Heart right ventricle (tissue), 16 donors: Measurements from ENCODE around the gene RILPL1. TPM values are rescaled to one million over a fixed set of nuclear protein-coding genes. Genes with fewer than 3 reads are reported as not detected.
"Not testable (repeated sequence)": the region's sequence is repeated elsewhere in the genome, so short reads cannot be mapped to it uniquely, and the experiment has no call there.

Experiments used
- ATAC-seq, 8 donors: fragments of 200-7000 bp; cut with Tn5 transposase; one replicate each; pipeline ENCODE4 v1.9.1; 2020; ENCODE audit warnings: mild to moderate bottlenecking in 8 of 8, moderate library complexity in 8 of 8, moderate number of reproducible peaks in 1 of 8
- DNase-seq, 2 donors: peaks; one replicate each; pipeline ENCODE4 v3.0.0-alpha.2; 2020
- H3K27ac ChIP-seq, 10 donors: fragments of 200-600 bp; sonication (generic) in 2 of 10; one replicate each; pipeline versions ENCODE4 v1.5.0 to v1.8.0; 2020 to 2022; ENCODE audit warnings: mild to moderate bottlenecking in 3 of 10
- H3K27me3 ChIP-seq, 7 donors: fragments of 200-600 bp; one replicate each; pipeline ENCODE4 v1.8.0; 2021 to 2022; ENCODE audit warnings: mild to moderate bottlenecking in 2 of 7
- H3K36me3 ChIP-seq, 9 donors: fragments of 200-600 bp; sonication (generic) in 1 of 9; one replicate each; pipeline versions ENCODE4 v1.5.0 to v1.8.0; 2020 to 2022; ENCODE audit warnings: mild to moderate bottlenecking in 2 of 9
- H3K4me1 ChIP-seq, 9 donors: fragments of 200-600 bp; sonication (generic) in 1 of 9; one replicate each; pipeline versions ENCODE4 v1.5.0 to v1.8.0; 2020 to 2022; ENCODE audit warnings: mild to moderate bottlenecking in 4 of 9
- H3K4me3 ChIP-seq, 10 donors: fragments of 200-600 bp; sonication (generic) in 2 of 10; one replicate each; pipeline versions ENCODE4 v1.5.0 to v1.8.0; 2020 to 2022; ENCODE audit warnings: mild to moderate bottlenecking in 7 of 10, moderate library complexity in 2 of 10
- H3K9me3 ChIP-seq, 11 donors: fragments of 200-600 bp in 10 of 11; sonication (generic) in 2 of 11; one replicate each; pipeline versions ENCODE4 v1.5.0 to v1.8.0; 2013 to 2022; ENCODE audit warnings: mild to moderate bottlenecking in 2 of 11, control low read depth in 1 of 11, moderate library complexity in 1 of 11
- WGBS, 2 donors: extraction: QIAGEN DNeasy Blood & Tissue Kit; methylation state at CpG; one replicate each; pipeline ENCODE4 v1.1.7; 2013; ENCODE audit warnings: inconsistent platforms in 1 of 2; 5-methylcytosine and 5-hydroxymethylcytosine counted together
- intact Hi-C, 10 donors: fragments of 100-400 bp; cut with DNase I; formaldehyde crosslinking; loops; one replicate each; pipeline versions ENCODE4 v1.11.1 to v1.14.2; 2022
- polyA plus RNA-seq, 2 donors: library from polyadenylated mRNA; stranded (reverse); fragments of 200-250 nt; gene quantifications; one replicate each; pipeline ENCODE4 v1.2.3, GENCODE V29; 2013
- total RNA-seq, 10 donors: library from RNA; stranded (reverse); fragmentation: NEBNext Ultra II Directional in 3 of 10; extraction: Animal tissue kit (Norgen Biotek cat#: 25700) in 3 of 10; gene quantifications; one replicate each; pipeline versions ENCODE4 v1.2.1 to v1.2.4, GENCODE V29; 2021 to 2023
- TF ChIP-seq, protein P1 (sequence below), 9 donors: fragments of 200-600 bp; sonication (generic) in 2 of 9; IDR thresholded peaks; one replicate each; pipeline versions ENCODE4 v1.5.0 to v1.8.0; 2021 to 2022; ENCODE audit warnings: antibody characterized with exemption in 9 of 9, mild to moderate bottlenecking in 5 of 9, moderate library complexity in 1 of 9
- donor health status: Arrhythmogenic right ventricular cardiomyopathy.
- donor health status: ischemic (EF 13 %, LVEDD 7.1; RV severe dilation, severe dysfunction).
- donor health status: healthy with polysubstance abuse.
- donor health status: DM: no; HTN: yes; CAD: no.
- donor health status: DM: no; HTN: no; CAD: no.
- donor health status: ischemic (EF 25% LVEDD 6.9; RV normal size, moderate dysfunction).
- donor health status: ischemic (EF 25% LVEDD 5.7; RV mildly dilated, moderate dysfunction).
- donor health status: healthy.
- donor health status: DM: yes; HTN: yes; CAD: no.
- donor health status: Ischemic cardiomyopathy.
- donor health status: ischemic (EF 35%, LVEDD 5.7; RV mildly dilated, moderate dysfunction).
- donor health status: nonischemic (EF 11% LVEDD 7.7; RV severe dilation, severe dysfunction).
- donor health status: DM: yes; HTN: yes; CAD: no.
- donor health status: PGD.
- donor health status: ischemic (EF 29% LVEDD 5.4; RV normal size, mild dysfunction).
- donor health status: nonischemic (EF 23%, LVEDD 6.1; RV moderate dilation, normal function).

RILPL1 gene
- total and polyA plus RNA-seq, 12 donors, result 71.4 to 132 (median 86.6) TPM

DNA sequence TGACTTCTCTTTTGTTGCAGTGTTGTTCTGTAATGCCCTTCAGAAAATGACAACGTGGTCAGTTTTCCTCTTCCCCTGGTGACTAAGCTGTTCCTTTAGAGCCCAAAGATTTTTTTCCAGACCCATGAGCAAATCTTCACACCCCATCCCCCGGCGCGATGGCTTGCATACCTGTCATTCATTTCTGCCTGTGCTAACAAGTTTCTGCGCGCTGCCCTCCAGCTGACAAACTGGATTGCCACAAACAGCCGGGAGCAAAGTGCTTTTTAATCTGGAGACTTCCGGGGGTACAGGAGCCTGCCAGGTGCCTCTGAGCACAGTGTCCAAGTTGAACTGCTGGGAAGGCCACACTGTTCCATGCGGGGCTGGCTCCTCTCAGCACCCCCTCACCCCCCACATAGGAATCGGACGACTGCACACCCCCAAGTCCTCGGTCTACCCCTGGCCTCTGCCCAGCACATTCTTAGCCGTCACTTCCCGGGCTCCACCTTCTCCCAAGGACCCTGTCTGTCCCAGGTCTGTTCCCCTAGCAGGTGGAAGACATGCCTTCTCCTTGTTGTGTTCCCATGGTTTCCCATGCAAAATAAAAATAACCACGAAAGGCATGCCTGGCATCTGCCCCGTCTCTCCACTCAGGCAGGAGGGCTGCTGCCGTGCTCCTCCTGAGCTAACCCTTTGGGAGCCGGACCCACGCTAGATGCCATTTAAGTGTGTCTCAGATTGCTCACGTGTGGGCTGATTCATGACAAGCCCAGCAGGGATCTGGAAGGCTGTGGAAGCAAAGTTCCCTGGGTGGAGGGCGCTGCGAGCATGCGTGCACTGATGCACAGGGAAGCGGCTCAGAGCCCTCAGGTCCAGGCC is 14.1 kb downstream of the RILPL1 start:
- Histone ChIP-seq H3K9me3 (no peaks in the 10 kb centered on the region), H3K27ac (peak overlapping the region; percentile 69 to 91 (median 82)), H3K4me1 (peaks cover 4 to 56% (median 23%) of the 10 kb centered on the region in 9 donors), H3K27me3 (no peaks in the 10 kb centered on the region), H3K36me3 (peaks cover 0 to 96% (median 43%) of the 10 kb centered on the region in 9 donors), H3K4me3 (no peak overlapping the region)
- TF ChIP-seq, protein P1, sequence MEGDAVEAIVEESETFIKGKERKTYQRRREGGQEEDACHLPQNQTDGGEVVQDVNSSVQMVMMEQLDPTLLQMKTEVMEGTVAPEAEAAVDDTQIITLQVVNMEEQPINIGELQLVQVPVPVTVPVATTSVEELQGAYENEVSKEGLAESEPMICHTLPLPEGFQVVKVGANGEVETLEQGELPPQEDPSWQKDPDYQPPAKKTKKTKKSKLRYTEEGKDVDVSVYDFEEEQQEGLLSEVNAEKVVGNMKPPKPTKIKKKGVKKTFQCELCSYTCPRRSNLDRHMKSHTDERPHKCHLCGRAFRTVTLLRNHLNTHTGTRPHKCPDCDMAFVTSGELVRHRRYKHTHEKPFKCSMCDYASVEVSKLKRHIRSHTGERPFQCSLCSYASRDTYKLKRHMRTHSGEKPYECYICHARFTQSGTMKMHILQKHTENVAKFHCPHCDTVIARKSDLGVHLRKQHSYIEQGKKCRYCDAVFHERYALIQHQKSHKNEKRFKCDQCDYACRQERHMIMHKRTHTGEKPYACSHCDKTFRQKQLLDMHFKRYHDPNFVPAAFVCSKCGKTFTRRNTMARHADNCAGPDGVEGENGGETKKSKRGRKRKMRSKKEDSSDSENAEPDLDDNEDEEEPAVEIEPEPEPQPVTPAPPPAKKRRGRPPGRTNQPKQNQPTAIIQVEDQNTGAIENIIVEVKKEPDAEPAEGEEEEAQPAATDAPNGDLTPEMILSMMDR (IDR thresholded peaks at IDR 0.05), result no peak
- DNase-seq, result peak; percentile 60 to 69
- WGBS, 2 donors, result 41 to 55% methylated on average over 24 of the region's 24 CpGs
- peak; percentile 71 to 93 (median 77) for ATAC-seq
- intact Hi-C loops, result loop anchor here in 3 of 10 donors (2.0 to 10.0 kb wide), 3 partner anchors 41 to 125 kb away; no protein-coding TSS in a partner anchor

DNA sequence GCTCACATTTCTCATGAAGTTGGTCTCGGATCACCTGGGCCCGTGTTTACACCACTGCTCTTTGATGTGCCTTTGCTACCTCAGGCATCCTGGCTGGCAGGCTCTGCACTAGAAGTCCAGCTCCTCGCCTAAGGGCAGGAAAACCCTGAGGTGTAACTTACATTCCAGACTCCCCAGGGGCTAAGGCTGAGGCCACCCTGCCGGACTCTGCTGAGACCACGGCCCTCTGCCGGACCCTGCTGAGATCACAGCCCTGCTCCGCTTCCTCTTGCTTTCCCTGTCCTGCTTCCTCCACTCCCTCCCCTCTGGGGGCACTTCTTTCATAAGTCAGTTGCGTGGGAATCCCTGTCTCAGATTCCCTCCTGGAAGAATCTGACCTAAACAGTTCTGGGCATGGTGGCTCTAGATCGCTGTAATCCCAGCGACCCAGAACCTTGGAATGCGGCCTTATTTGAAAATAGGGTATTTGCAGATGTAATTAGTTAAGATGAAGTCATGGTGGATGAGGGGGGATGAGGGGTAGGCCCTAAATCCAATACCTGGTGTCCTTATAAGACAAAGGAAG is 17.2 kb downstream of the RILPL1 start:
- peaks cover 0 to 84% (median 33%) of the 10 kb centered on the region in 9 donors for H3K36me3 ChIP-seq
- no peaks in the 10 kb centered on the region for H3K27me3 ChIP-seq
- peaks cover 0 to 43% (median 14%) of the 10 kb centered on the region in 9 donors for H3K4me1 ChIP-seq
- H3K9me3 ChIP-seq, result no peaks in the 10 kb centered on the region
- TF ChIP-seq, protein P1 (IDR thresholded peaks at IDR 0.05), result no peak
- DNase-seq (no peak), ATAC-seq (no peak)
- no peak overlapping the region for H3K4me3 ChIP-seq
- H3K27ac ChIP-seq, result no peak overlapping the region
- 68 to 77% methylated on average over 11 of the region's 11 CpGs for WGBS, 2 donors
- intact Hi-C loops, result loop anchor here in 1 of 10 donors (5.0 kb wide), 1 partner anchor 44 kb away; no protein-coding TSS in a partner anchor

DNA sequence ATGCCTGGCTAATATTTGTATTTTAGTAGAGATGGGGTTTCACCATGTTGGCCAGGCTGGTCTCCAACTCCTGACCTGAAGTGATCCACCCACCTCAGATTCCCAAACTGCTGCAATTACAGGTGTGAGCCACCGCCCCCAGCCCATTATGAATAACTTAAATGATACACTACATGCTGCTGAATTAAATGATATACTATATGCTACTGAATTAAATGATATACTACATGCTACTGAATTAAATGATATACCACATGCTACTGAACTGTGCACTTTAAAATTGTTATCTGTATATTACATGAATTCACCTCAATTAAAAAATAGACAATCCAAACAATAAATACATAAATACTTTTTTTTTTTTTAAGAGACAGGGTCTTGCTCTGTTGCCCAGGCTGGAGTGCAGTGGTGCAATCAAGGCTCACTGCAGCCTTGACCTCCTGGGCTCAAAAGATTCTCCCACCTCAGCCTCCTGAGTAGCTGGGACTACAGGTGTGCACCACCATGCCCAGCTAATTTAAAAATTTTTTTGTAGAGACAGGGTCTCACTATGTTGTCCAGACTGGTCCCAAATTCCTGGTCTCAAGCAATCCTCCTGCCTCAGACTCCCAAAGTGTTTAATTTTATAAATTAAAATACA is 18.8 kb downstream of the RILPL1 start:
- not testable (repeated sequence) for H3K9me3 ChIP-seq, DNase-seq, H3K27me3 ChIP-seq, ATAC-seq, H3K4me3 ChIP-seq
- H3K4me1 ChIP-seq, result peaks cover 0 to 30% (median 9%) of the 10 kb centered on the region in 9 donors
- H3K27ac ChIP-seq, result peak overlapping the region in 1 of 10 donors; percentile 54
- intact Hi-C loops, result loop anchor here in 1 of 10 donors (5.0 kb wide), 1 partner anchor 42 kb away; no protein-coding TSS in a partner anchor
- 96 to 100% methylated on average over 1 of the region's 1 CpG for WGBS, 2 donors
- H3K36me3 ChIP-seq, result peaks cover 0 to 72% (median 29%) of the 10 kb centered on the region in 9 donors

DNA sequence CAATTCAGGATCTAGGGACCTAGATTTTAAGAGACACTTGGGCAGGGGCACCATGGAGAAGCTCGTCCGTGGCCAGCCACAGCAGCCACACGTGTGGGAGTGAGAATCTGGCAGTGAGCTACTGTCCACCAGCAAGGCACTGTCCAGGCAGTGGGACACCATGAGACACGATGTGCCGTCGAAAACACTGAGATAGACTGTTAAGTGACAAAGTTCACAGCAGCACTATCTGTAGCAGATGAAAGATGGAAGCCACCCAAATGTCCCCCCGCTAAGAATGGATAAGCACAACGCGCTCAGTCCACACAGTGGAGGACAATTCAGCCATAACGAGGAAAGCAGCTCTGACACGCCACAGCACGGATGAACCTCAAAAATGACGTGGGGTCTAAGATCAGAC is 19.7 kb downstream of the RILPL1 start:
- DNase-seq, result no peak
- peak overlapping the region; percentile 47 to 67 (median 59) for H3K27ac ChIP-seq

More for the DNA sequence above, 19.7 kb downstream of the RILPL1 start:
- Histone ChIP-seq H3K36me3 (peaks cover 0 to 63% (median 27%) of the 10 kb centered on the region in 9 donors), H3K4me3 (no peak overlapping the region), H3K9me3 (no peaks in the 10 kb centered on the region), H3K4me1 (peaks cover 3 to 31% (median 11%) of the 10 kb centered on the region in 9 donors), H3K27me3 (no peaks in the 10 kb centered on the region)
- peak in 4 of 8 donors; percentile 31 to 75 (median 38) for ATAC-seq
- TF ChIP-seq, protein P1 (IDR thresholded peaks at IDR 0.05), result no peak
- 37 to 61% methylated on average over 13 of the region's 13 CpGs for WGBS, 2 donors
- intact Hi-C loops, result no loop called here
